CD4-positive, alpha-beta T cell (primary cell): Measurements from ENCODE around the gene SLCO4A1. TPM values are rescaled to one million over a fixed set of nuclear protein-coding genes. Genes with fewer than 3 reads are reported as not detected.

Source experiments
- ATAC-seq: fragments of 200-7000 bp; cut with Tn5 transposase; one replicate; pipeline ENCODE4 v1.10.0; 2022; ENCODE audit warnings: mild to moderate bottlenecking; ENCODE audit not compliant: poor library complexity
- CTCF ChIA-PET: fragments of 350-600 bp; sonication (Branson Sonifier 250); formaldehyde crosslinking; loops from one replicate; lab custom pipeline; 2021; ENCODE audit warnings: antibody characterized with exemption, inconsistent platforms; lab: Charles Lee
- POLR2A ChIA-PET: fragments of 350-600 bp; sonication (Branson Sonifier 250); formaldehyde crosslinking; loops from one replicate; lab custom pipeline; 2021; ENCODE audit warnings: antibody characterized with exemption, inconsistent platforms; lab: Charles Lee
- DNase-seq, 14 experiments: peaks; one replicate each; pipeline ENCODE4 v3.0.0-alpha.2; 2013 to 2020; ENCODE audit warnings: mixed read lengths in 2 of 14
- H3K27ac ChIP-seq, 2 donors: one replicate each; pipeline versions ENCODE4 v1.5.1 to v1.7.0; 2013; ENCODE audit warnings: low read length in 2 of 2, low read depth in 1 of 2, mild to moderate bottlenecking in 1 of 2
- H3K27me3 ChIP-seq, 2 experiments: 1 replicate in 1 of 2; 2 replicates in 1 of 2; pipeline versions ENCODE4 v1.6.1 to v1.7.0; 2013; ENCODE audit warnings: low read length in 2 of 2, control low read depth in 1 of 2, mild to moderate bottlenecking in 1 of 2, moderate library complexity in 1 of 2; ENCODE audit not compliant: insufficient read depth in 2 of 2, control insufficient read depth in 1 of 2
- H3K36me3 ChIP-seq: one replicate; pipeline ENCODE4 v1.6.1; 2013; ENCODE audit warnings: low read length, control low read depth; ENCODE audit not compliant: insufficient read depth
- H3K4me1 ChIP-seq: one replicate; pipeline ENCODE4 v1.6.1; 2013; ENCODE audit warnings: low read length, control low read depth; ENCODE audit not compliant: insufficient read depth
- H3K4me3 ChIP-seq: one replicate; pipeline ENCODE4 v1.5.1; 2013; ENCODE audit warnings: mild to moderate bottlenecking, low read length, moderate library complexity
- H3K9me3 ChIP-seq, 2 experiments: 1 replicate in 1 of 2; 2 replicates in 1 of 2; pipeline versions ENCODE4 v1.6.1 to v1.7.0; 2013; ENCODE audit warnings: low read length in 2 of 2, mild to moderate bottlenecking in 2 of 2, control low read depth in 1 of 2, moderate library complexity in 1 of 2; ENCODE audit not compliant: control insufficient read depth in 1 of 2, insufficient read depth in 1 of 2
- H3K27ac Mint-ChIP-seq: one replicate; pipeline ENCODE4 v1.8.0; 2020; ENCODE audit warnings: mixed read lengths
- H3K27me3 Mint-ChIP-seq: one replicate; pipeline ENCODE4 v1.8.0; 2021; ENCODE audit warnings: mixed read lengths
- H3K36me3 Mint-ChIP-seq: one replicate; pipeline ENCODE4 v1.8.0; 2021; ENCODE audit warnings: low read depth, mixed read lengths
- H3K4me1 Mint-ChIP-seq: one replicate; pipeline ENCODE4 v1.8.0; 2021; ENCODE audit warnings: low read depth, mixed read lengths
- H3K4me3 Mint-ChIP-seq: one replicate; pipeline ENCODE4 v1.8.0; 2020; ENCODE audit warnings: mild to moderate bottlenecking, mixed read lengths
- H3K9me3 Mint-ChIP-seq: one replicate; pipeline ENCODE4 v1.8.0; 2020; ENCODE audit warnings: mixed read lengths
- intact Hi-C, 2 experiments: fragments of 100-400 bp; cut with DNase I in 1 of 2; cut with micrococcal nuclease in 1 of 2; formaldehyde crosslinking; loops; one replicate each; pipeline versions ENCODE4 v1.15.1 to v1.9.0; 2023 to 2025; cut with DNase I, micrococcal nuclease
- total RNA-seq, 174 experiments: library from RNA in 2 of 174; stranded (reverse) in 2 of 174; gene quantifications; one replicate each; pipeline ENCODE4 v1.2.3 and lab custom pipeline; 2021 to 2026
- TF ChIP-seq, protein P1 (sequence below): fragments of 200-600 bp; IDR thresholded peaks from one replicate; pipeline ENCODE4 v1.8.0; 2022; ENCODE audit warnings: antibody characterized with exemption, mild to moderate bottlenecking

SLCO4A1 gene
- total RNA-seq, 2 experiments from 2014 or later = 2.3 to 2.5 TPM

DNA sequence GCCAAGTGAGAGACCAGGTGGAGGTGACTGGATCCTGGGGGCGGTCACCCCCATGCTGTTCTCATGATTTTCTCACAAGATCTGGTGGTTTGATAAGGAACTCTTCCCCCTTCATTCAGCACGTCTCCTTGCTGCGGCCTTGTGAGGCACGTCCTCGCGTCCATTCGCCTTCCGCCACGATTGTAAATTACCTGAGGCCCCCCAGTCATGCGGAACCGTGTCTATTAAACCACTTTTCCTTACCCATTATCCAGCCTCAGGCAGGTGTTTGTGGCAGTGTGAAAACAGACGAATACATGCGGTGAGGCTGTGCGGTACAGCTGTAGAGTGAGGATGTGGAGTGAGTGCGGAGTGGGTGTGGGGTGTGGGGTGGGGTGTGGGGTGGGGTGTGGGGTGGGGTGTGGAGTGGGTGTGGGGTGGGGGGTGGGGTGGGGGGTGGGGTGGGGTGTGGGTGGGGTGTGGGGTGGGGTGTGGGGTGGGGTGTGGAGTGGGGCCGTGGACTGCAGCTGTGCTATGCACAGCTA lies 54.2 kb downstream of the SLCO4A1 start:
- Mint-ChIP-seq H3K9me3 (no peaks in the 10 kb centered on the region), H3K4me1 (peaks cover 14% of the 10 kb centered on the region), H3K27me3 (no peaks in the 10 kb centered on the region), H3K36me3 (no peaks in the 10 kb centered on the region), H3K27ac (no peak overlapping the region), H3K4me3 (no peak overlapping the region)
- H3K27me3 ChIP-seq = peaks cover 3 to 4% of the 10 kb centered on the region in 2 experiments
- no peak overlapping the region for H3K4me3 ChIP-seq
- peaks cover 8% of the 10 kb centered on the region for H3K4me1 ChIP-seq
- H3K36me3 ChIP-seq = no peaks in the 10 kb centered on the region
- intact Hi-C loops = no loop called here
- ChIA-PET POLR2A (no interaction called here), CTCF (no interaction called here)
- H3K9me3 ChIP-seq = peaks cover 0 to 10% of the 10 kb centered on the region in 2 experiments
- ATAC-seq (peak; percentile 44), DNase-seq (no peak)
- TF ChIP-seq, protein P1, sequence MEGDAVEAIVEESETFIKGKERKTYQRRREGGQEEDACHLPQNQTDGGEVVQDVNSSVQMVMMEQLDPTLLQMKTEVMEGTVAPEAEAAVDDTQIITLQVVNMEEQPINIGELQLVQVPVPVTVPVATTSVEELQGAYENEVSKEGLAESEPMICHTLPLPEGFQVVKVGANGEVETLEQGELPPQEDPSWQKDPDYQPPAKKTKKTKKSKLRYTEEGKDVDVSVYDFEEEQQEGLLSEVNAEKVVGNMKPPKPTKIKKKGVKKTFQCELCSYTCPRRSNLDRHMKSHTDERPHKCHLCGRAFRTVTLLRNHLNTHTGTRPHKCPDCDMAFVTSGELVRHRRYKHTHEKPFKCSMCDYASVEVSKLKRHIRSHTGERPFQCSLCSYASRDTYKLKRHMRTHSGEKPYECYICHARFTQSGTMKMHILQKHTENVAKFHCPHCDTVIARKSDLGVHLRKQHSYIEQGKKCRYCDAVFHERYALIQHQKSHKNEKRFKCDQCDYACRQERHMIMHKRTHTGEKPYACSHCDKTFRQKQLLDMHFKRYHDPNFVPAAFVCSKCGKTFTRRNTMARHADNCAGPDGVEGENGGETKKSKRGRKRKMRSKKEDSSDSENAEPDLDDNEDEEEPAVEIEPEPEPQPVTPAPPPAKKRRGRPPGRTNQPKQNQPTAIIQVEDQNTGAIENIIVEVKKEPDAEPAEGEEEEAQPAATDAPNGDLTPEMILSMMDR = no peak
- no peak overlapping the region for H3K27ac ChIP-seq

DNA sequence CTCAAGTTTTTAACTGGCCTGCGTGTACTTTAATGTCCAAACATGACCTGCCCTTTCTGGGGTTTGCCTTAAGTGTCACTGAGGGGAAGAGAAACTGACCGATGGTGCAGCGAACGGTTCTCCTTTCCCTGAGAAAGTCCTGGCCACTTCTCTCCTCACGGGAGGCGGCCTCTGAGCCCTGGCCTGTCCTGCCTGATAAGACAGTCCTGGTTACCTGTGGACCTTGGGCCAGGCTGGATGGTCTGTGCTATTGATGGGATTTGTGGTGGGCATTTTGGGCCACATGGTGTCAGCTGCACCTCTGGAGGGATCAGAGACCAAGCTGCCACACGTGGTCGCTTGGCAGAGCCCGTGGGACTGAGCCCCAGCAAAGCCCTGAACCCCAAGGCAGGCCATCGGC lies 54.7 kb downstream of the SLCO4A1 start:
- Histone ChIP-seq H3K27ac (no peak overlapping the region), H3K27me3 (peaks cover 0 to 4% of the 10 kb centered on the region in 2 experiments), H3K4me3 (no peak overlapping the region), H3K9me3 (peaks cover 0 to 10% of the 10 kb centered on the region in 2 experiments), H3K36me3 (no peaks in the 10 kb centered on the region), H3K4me1 (peaks cover 8% of the 10 kb centered on the region)
- Mint-ChIP-seq H3K4me1 (peaks cover 14% of the 10 kb centered on the region), H3K4me3 (no peak overlapping the region), H3K27ac (no peak overlapping the region), H3K9me3 (no peaks in the 10 kb centered on the region), H3K27me3 (no peaks in the 10 kb centered on the region), H3K36me3 (no peaks in the 10 kb centered on the region)
- DNase-seq = peak in 2 of 14 experiments; percentile 37 to 47
- TF ChIP-seq, protein P1 = no peak
- ATAC-seq = no peak
- intact Hi-C loops = no loop called here
- CTCF ChIA-PET = no interaction called here
- POLR2A ChIA-PET = no interaction called here

DNA sequence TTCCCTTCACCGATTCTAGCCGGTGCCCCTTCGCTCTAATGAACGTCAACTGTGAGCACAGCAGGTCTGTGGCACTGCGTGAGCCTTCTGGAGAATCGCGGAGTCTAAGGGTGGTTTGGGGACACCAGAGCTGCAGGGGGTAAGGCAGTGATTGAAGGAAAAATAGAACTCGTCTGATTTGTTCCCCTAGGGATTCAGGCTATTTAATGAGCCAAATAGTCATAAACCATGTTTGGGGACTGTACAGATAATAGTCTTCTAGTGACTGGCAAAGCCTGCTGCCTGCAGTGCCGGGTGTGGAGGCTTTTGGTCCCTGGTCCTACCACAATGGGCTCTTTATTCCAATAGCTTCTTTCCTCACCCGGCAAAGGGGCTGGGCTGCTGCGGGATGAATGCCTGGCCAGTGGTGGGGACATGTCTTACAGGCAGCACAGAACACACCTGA lies 55.2 kb downstream of the SLCO4A1 start:
- ATAC-seq (no peak), DNase-seq (no peak)
- H3K9me3 Mint-ChIP-seq = no peaks in the 10 kb centered on the region
- H3K36me3 ChIP-seq = no peaks in the 10 kb centered on the region
- TF ChIP-seq, protein P1 = no peak
- peaks cover 8% of the 10 kb centered on the region for H3K4me1 ChIP-seq
- CTCF ChIA-PET = no interaction called here
- H3K27ac ChIP-seq = no peak overlapping the region
- peaks cover 14% of the 10 kb centered on the region for H3K4me1 Mint-ChIP-seq
- intact Hi-C loops = no loop called here
- H3K36me3 Mint-ChIP-seq = no peaks in the 10 kb centered on the region
- H3K9me3 ChIP-seq = peaks cover 0 to 10% of the 10 kb centered on the region in 2 experiments
- no peak overlapping the region for H3K4me3 Mint-ChIP-seq
- no peak overlapping the region for H3K27ac Mint-ChIP-seq
- H3K27me3 ChIP-seq = peaks cover 0 to 4% of the 10 kb centered on the region in 2 experiments
- H3K27me3 Mint-ChIP-seq = no peaks in the 10 kb centered on the region
- no peak overlapping the region for H3K4me3 ChIP-seq
- POLR2A ChIA-PET = no interaction called here
